SU-DHL-6 (cell line): ENCODE data around the gene PARVB.

Experiments
- H2AFZ ChIP-seq: fragments of 200-600 bp; sonication (generic); 2 replicates; pipeline ENCODE4 v1.6.1; 2014; ENCODE audit warnings: low read depth, mild to moderate bottlenecking, moderate library complexity, mixed read lengths, antibody characterized with exemption, low read length; ENCODE audit not compliant: severe bottlenecking
- H3F3A ChIP-seq: fragments of 200-600 bp; shearing (Covaris generic); 2 replicates; pipeline ENCODE4 v1.6.0; 2016; ENCODE audit warnings: antibody characterized with exemption, mild to moderate bottlenecking; ENCODE audit not compliant: insufficient read depth
- H3K27ac ChIP-seq: fragments of 200-600 bp; sonication (generic); 2 replicates; pipeline ENCODE4 v1.5.1; 2016; ENCODE audit warnings: low read depth, mild to moderate bottlenecking, low read length, moderate library complexity, mixed read lengths
- H3K27me3 ChIP-seq: fragments of 200-600 bp; sonication (generic), shearing (Covaris generic); 2 replicates; pipeline ENCODE4 v1.6.0; 2014; ENCODE audit warnings: mild to moderate bottlenecking, low read length
- H3K36me3 ChIP-seq: fragments of 200-600 bp; sonication (generic); 2 replicates; pipeline ENCODE4 v1.6.1; 2014; ENCODE audit warnings: mild to moderate bottlenecking, low read length, mixed read lengths
- H3K4me2 ChIP-seq: fragments of 300-600, 200-600 bp; shearing (Covaris generic), sonication (generic); 2 replicates; pipeline ENCODE4 v1.6.0; 2014; ENCODE audit warnings: low read length, low read depth, mild to moderate bottlenecking; ENCODE audit not compliant: poor library complexity, severe bottlenecking
- H3K4me3 ChIP-seq: fragments of 200-600 bp; sonication (generic); 2 replicates; pipeline ENCODE4 v1.5.1; 2014; ENCODE audit warnings: antibody characterized with exemption, low read length, mild to moderate bottlenecking, mixed read lengths; ENCODE audit not compliant: insufficient read depth, poor library complexity, severe bottlenecking
- H3K79me2 ChIP-seq: fragments of 200-600 bp; sonication (generic); 2 replicates; pipeline ENCODE4 v1.6.1; 2014; ENCODE audit warnings: mild to moderate bottlenecking, low read length, moderate library complexity; ENCODE audit not compliant: insufficient read depth
- H3K9ac ChIP-seq: fragments of 200-600 bp; sonication (generic); 2 replicates; pipeline ENCODE4 v1.7.0; 2014; ENCODE audit warnings: mild to moderate bottlenecking, low read length
- H3K9me2 ChIP-seq: fragments of 200-600 bp; sonication (generic); replicated peaks from 2 replicates; pipeline ENCODE4 v1.6.1; 2014; ENCODE audit warnings: low read length; ENCODE audit not compliant: insufficient read depth
- H3K9me3 ChIP-seq: fragments of 200-600 bp; sonication (generic); 2 replicates; pipeline ENCODE4 v1.6.1; 2014; ENCODE audit warnings: low read length, mixed read lengths; ENCODE audit not compliant: insufficient read depth
- H4K20me1 ChIP-seq: fragments of 200-600 bp; sonication (generic); 2 replicates; pipeline ENCODE4 v1.6.1; 2014; ENCODE audit warnings: low read depth, mild to moderate bottlenecking, antibody characterized with exemption, low read length, moderate library complexity, mixed read lengths
- EZH2phosphoT487 ChIP-seq: fragments of 200-600 bp; sonication (generic), shearing (Covaris generic); conservative IDR thresholded peaks from 2 replicates; pipeline ENCODE4 v1.6.1; 2018; ENCODE audit warnings: mild to moderate bottlenecking, antibody characterized with exemption, low read length, moderate library complexity, mixed read lengths
- TF ChIP-seq, protein P1 (sequence below): fragments of 200-600 bp; sonication (generic); IDR thresholded peaks from one replicate; pipeline ENCODE4 v1.5.1; 2017; ENCODE audit warnings: antibody characterized with exemption, mild to moderate bottlenecking, low read length, moderate library complexity; ENCODE audit not compliant: insufficient read depth, poor library complexity, severe bottlenecking

Gene PARVB

GRCh38 chr22:44179989-44180705, 156.0 kb downstream of the PARVB start:
- Histone ChIP-seq H3K79me2 (no peaks in the 10 kb centered on the region), H3K27me3 (no peaks in the 10 kb centered on the region), H3K9me2 (no peaks in the 10 kb centered on the region), H3K9me3 (no peaks in the 10 kb centered on the region), H4K20me1 (no peaks in the 10 kb centered on the region), H3K9ac (no peak overlapping the region), H3K36me3 (no peaks in the 10 kb centered on the region), H3F3A (no peaks in the 10 kb centered on the region), H3K4me3 (no peak overlapping the region), H3K4me2 (no peak overlapping the region), H2AFZ (no peak overlapping the region), H3K27ac (no peak overlapping the region)
- TF ChIP-seq, protein P1, sequence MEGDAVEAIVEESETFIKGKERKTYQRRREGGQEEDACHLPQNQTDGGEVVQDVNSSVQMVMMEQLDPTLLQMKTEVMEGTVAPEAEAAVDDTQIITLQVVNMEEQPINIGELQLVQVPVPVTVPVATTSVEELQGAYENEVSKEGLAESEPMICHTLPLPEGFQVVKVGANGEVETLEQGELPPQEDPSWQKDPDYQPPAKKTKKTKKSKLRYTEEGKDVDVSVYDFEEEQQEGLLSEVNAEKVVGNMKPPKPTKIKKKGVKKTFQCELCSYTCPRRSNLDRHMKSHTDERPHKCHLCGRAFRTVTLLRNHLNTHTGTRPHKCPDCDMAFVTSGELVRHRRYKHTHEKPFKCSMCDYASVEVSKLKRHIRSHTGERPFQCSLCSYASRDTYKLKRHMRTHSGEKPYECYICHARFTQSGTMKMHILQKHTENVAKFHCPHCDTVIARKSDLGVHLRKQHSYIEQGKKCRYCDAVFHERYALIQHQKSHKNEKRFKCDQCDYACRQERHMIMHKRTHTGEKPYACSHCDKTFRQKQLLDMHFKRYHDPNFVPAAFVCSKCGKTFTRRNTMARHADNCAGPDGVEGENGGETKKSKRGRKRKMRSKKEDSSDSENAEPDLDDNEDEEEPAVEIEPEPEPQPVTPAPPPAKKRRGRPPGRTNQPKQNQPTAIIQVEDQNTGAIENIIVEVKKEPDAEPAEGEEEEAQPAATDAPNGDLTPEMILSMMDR = no peak
- TF ChIP-seq EZH2phosphoT487 = no peak

GRCh38 chr22:44180706-44181032, 156.6 kb downstream of the PARVB start, which contains the start of gene PARVG:
PARVG (plus strand) TSS chr22:44180925; CDS start chr22:44183330, 2,405 bp downstream.
- Histone ChIP-seq H3K36me3 (no peaks in the 10 kb centered on the region), H2AFZ (no peak within 1 kb of the TSS), H3K27ac (no peak within 1 kb of the TSS), H3K9ac (no peak within 1 kb of the TSS), H3K4me2 (no peak within 1 kb of the TSS), H3K9me3 (no peaks in the 10 kb centered on the region), H3K9me2 (no peaks in the 10 kb centered on the region), H3K4me3 (no peak within 1 kb of the TSS), H3K79me2 (no peaks in the 10 kb centered on the region), H4K20me1 (no peaks in the 10 kb centered on the region), H3F3A (no peaks in the 10 kb centered on the region), H3K27me3 (no peaks in the 10 kb centered on the region)
- TF ChIP-seq, protein P1 = no peak
- TF ChIP-seq EZH2phosphoT487 = no peak

- TF ChIP-seq EZH2phosphoT487 = no peak
- TF ChIP-seq, protein P1 = no peak
- Histone ChIP-seq H3K27ac (no peak overlapping the region), H3K9ac (no peak overlapping the region), H3K9me2 (no peaks in the 10 kb centered on the region), H3K36me3 (no peaks in the 10 kb centered on the region), H3K9me3 (no peaks in the 10 kb centered on the region), H3K4me3 (no peak overlapping the region), H3K79me2 (no peaks in the 10 kb centered on the region), H4K20me1 (no peaks in the 10 kb centered on the region), H2AFZ (no peak overlapping the region), H3F3A (no peaks in the 10 kb centered on the region), H3K4me2 (no peak overlapping the region), H3K27me3 (no peaks in the 10 kb centered on the region)
Measured at GRCh38 chr22:44181033-44181911, 157.2 kb downstream of the PARVB start.
